Adipocyte (in vitro differentiated cells): Measurements from ENCODE around the gene PODXL.

ENCODE experiments used
- DNase-seq: peaks from one replicate; pipeline ENCODE4 v3.0.0-alpha.2; 2015; ENCODE audit warnings: low read depth
- H3K27me3 ChIP-seq: replicated peaks from 2 replicates; pipeline ENCODE4 v1.7.0; 2013; ENCODE audit warnings: mild to moderate bottlenecking, low read length, moderate library complexity; ENCODE audit not compliant: control insufficient read depth, insufficient read depth
- H3K36me3 ChIP-seq: 2 replicates; pipeline ENCODE4 v1.7.0; 2013; ENCODE audit warnings: low read length, mild to moderate bottlenecking, moderate library complexity; ENCODE audit not compliant: control insufficient read depth, insufficient read depth, severe bottlenecking
- H3K4me1 ChIP-seq: 2 replicates; pipeline ENCODE4 v1.7.0; 2013; ENCODE audit warnings: mild to moderate bottlenecking, low read length, moderate library complexity; ENCODE audit not compliant: control insufficient read depth, insufficient read depth
- H3K4me3 ChIP-seq: 2 replicates; pipeline ENCODE4 v1.7.0; 2013; ENCODE audit warnings: mild to moderate bottlenecking, low read length, moderate library complexity
- H3K9ac ChIP-seq: 2 replicates; pipeline ENCODE4 v1.7.0; 2013; ENCODE audit warnings: mild to moderate bottlenecking, low read length, moderate library complexity
- H3K9me3 ChIP-seq: 2 replicates; pipeline ENCODE4 v1.7.0; 2013; ENCODE audit warnings: mild to moderate bottlenecking, low read length, moderate library complexity; ENCODE audit not compliant: control insufficient read depth

PODXL gene

DNA sequence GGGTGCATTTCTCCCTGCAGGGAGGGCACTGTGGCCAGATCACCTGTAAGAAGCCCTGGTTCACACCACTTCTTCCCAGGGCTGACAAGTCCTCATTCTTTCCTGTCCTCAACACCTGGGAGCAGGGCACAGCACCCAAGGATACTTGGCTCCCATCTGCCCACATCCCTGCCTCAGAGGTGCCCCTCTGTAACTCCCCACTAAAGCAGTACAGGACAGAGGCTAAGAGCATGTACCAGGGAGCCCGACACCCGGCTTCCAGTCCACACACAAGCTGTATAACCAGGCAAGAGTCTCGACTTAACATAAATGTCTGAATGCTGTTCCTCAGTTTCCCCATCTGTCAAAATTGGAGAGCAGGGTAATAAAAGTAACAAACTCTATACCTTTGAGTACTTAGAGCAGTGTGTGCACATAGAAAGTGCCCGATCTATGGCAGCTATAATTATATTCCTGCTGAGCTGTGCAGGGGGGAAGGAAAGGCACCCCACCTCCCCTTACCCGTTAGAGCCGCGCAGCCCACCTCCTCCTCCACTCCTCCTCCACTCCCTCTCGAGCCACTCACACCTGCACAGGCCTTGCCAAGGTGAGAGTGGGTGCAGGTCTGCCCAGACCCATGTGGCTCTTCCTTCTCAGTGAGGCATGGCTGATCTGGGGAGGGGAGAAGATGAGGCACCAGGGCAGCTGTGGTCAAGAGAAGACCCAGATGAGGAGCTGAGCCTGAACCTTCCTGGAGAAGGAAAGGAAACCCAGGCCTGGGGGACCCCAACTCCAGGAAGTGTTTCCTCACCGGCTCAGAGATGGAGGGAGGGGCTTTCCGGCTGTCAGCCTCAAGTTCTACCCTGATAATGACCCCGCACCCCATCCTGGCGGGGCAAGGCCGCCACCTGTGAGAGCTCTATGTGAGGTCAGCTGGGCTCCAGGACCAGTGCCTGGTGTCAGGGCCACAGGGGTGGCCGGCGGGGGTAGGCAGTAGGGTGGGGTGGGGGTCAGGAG is 22.6 kb downstream of the PODXL start:
- DNase-seq = no peak
- no peak overlapping the region for H3K9ac ChIP-seq
- peaks cover 14% of the 10 kb centered on the region for H3K4me1 ChIP-seq
- no peak overlapping the region for H3K4me3 ChIP-seq
- no peaks in the 10 kb centered on the region for H3K27me3 ChIP-seq
- H3K36me3 ChIP-seq = no peaks in the 10 kb centered on the region
- H3K9me3 ChIP-seq = no peaks in the 10 kb centered on the region

DNA sequence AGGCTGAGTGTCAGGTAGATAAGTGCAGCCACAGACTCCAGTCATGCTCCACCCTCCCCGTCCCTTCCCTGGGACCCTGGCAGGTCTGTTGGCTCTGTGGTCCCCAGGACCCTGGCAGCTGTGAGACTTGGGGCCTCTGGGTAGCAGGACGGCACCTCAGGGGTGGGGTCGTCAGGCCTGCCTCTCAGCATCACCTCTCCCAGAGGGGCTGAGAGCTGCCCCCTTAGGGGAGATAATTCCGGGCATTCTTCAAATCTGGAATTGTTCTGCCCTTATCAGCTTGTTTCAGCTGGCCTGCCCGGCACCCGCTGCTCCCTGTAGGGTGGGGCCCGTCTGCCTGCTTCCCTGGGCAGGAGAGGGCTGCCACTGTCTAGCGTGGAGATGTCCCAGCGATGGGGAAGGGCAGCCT is 23.3 kb downstream of the PODXL start:
- H3K4me1 ChIP-seq = peaks cover 7% of the 10 kb centered on the region
- no peaks in the 10 kb centered on the region for H3K36me3 ChIP-seq
- no peak overlapping the region for H3K4me3 ChIP-seq
- H3K9me3 ChIP-seq = no peaks in the 10 kb centered on the region
- no peaks in the 10 kb centered on the region for H3K27me3 ChIP-seq
- no peak for DNase-seq
- no peak overlapping the region for H3K9ac ChIP-seq

GRCh38 chr7:131532570-131533091 is 23.8 kb downstream of the PODXL start:
- no peaks in the 10 kb centered on the region for H3K27me3 ChIP-seq
- no peaks in the 10 kb centered on the region for H3K9me3 ChIP-seq
- no peaks in the 10 kb centered on the region for H3K36me3 ChIP-seq
- peaks cover 2% of the 10 kb centered on the region for H3K4me1 ChIP-seq
- DNase-seq = no peak
- H3K9ac ChIP-seq = no peak overlapping the region
- H3K4me3 ChIP-seq = no peak overlapping the region

DNA sequence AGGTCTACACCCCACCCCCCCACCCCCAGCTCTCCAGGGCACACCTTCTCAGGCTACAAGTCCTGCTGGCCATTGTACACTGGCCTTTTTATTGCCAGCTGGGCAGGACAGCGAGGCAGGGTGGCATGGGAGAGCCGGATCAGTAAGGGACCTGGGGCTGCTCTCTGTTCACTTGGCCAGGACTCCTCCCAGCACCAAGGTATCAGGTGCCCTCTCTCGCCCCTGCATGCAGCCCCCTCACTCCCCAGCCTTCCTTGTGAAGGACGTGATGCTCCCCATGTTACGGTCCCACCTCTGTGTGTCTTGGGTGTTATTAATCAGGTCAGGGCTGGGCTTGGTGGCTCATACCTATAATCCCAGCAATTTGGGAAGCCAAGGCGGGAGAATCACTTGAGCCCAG is 26.3 kb downstream of the PODXL start:
- no peaks in the 10 kb centered on the region for H3K9me3 ChIP-seq
- no peaks in the 10 kb centered on the region for H3K4me1 ChIP-seq
- DNase-seq = no peak
- no peak overlapping the region for H3K9ac ChIP-seq
- no peaks in the 10 kb centered on the region for H3K27me3 ChIP-seq
- no peak overlapping the region for H3K4me3 ChIP-seq
- no peaks in the 10 kb centered on the region for H3K36me3 ChIP-seq

DNA sequence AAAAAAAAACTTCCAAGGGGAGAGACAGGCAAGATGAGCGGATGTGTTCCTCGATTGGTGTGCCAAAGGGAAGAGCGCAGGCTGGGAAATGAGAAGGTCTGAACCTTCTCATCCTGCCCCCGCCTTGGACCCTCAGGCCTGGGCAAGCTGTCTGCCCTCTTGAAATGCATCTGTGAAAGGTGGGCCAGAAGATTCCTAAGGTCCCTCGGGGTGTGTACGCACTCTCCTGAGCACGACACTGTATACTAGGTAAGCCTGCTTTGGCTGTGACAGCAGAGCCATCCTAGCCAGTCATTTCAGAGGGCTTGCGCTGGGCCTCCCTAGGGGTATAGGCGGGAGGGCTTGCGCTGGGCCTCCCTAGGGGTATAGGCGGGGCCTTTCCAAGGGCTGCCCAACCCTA is 26.8 kb downstream of the PODXL start:
- Histone ChIP-seq H3K36me3 (no peaks in the 10 kb centered on the region), H3K9me3 (no peaks in the 10 kb centered on the region), H3K4me3 (no peak overlapping the region), H3K9ac (no peak overlapping the region), H3K27me3 (no peaks in the 10 kb centered on the region), H3K4me1 (no peaks in the 10 kb centered on the region)
- no peak for DNase-seq

GRCh38 chr7:131529179-131529578 is 27.2 kb downstream of the PODXL start:
- Histone ChIP-seq H3K36me3 (no peaks in the 10 kb centered on the region), H3K9me3 (no peaks in the 10 kb centered on the region), H3K4me1 (no peaks in the 10 kb centered on the region), H3K27me3 (no peaks in the 10 kb centered on the region), H3K9ac (no peak overlapping the region), H3K4me3 (no peak overlapping the region)
- DNase-seq = no peak

- Histone ChIP-seq H3K27me3 (no peaks in the 10 kb centered on the region), H3K36me3 (no peaks in the 10 kb centered on the region), H3K9me3 (no peaks in the 10 kb centered on the region), H3K9ac (no peak overlapping the region), H3K4me1 (no peaks in the 10 kb centered on the region), H3K4me3 (no peak overlapping the region)
- no peak for DNase-seq
Measured at GRCh38 chr7:131527456-131527855, 29.0 kb downstream of the PODXL start.

DNA sequence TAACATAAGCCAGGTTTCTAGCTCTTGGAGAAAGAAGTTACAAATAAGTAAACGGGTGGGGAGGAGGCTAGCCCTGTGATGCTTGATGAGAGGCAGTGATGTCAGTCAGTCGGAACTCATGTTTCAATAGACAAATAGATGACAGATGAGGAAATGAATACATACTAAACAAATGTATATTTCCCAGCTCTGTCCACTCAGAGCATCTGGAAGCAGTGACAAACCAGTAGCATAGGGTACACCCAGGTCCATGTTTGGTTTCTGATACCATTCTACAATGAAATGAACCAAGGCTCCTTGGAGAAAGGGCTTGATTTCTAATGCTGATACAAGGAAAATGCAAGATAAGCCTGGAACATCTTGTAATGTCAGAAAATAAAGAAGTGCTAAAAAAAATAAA is 30.6 kb downstream of the PODXL start:
- no peak overlapping the region for H3K9ac ChIP-seq
- H3K4me3 ChIP-seq = no peak overlapping the region
- no peaks in the 10 kb centered on the region for H3K9me3 ChIP-seq
- no peaks in the 10 kb centered on the region for H3K4me1 ChIP-seq
- H3K27me3 ChIP-seq = no peaks in the 10 kb centered on the region
- DNase-seq = no peak
- no peaks in the 10 kb centered on the region for H3K36me3 ChIP-seq

DNA sequence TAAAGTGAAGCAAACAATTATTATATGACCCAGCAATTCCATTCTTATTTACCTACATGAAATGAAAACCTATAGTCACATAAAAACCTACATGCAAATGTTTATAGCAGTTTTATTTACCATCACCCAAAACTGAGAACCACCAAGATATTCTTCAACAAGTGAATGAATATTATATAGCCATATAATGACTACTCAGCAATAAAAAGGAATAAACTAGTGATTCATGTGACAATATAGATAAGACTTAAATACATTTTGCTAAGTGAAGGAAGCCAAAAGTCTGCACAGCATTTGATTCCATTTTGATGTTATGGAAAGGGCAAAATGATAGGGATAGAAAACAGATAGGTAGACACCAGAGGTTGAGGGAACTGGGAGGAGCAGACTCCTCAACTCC is 31.7 kb downstream of the PODXL start:
- DNase-seq = no peak
- Histone ChIP-seq H3K4me3 (no peak overlapping the region), H3K36me3 (no peaks in the 10 kb centered on the region), H3K9me3 (no peaks in the 10 kb centered on the region), H3K9ac (no peak overlapping the region), H3K27me3 (no peaks in the 10 kb centered on the region), H3K4me1 (no peaks in the 10 kb centered on the region)

DNA sequence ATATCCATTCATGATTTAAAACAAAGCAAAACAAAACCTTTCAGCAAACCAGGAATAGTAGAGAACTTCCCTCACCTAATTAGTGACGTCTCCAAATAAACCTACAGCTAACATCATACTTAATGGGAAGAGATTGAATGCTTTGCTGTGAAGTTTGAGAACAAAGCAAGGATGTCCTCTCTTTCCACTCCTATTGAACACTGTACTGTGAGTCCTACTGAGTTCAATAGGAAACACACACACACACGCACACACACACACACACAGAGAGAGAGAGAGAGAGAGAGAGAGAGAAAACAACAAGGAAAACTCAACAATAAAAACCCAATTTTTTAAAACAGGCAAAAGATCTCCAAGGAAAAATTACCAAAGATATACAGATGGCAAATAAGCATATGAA is 32.3 kb downstream of the PODXL start:
- H3K36me3 ChIP-seq = no peaks in the 10 kb centered on the region

DNA sequence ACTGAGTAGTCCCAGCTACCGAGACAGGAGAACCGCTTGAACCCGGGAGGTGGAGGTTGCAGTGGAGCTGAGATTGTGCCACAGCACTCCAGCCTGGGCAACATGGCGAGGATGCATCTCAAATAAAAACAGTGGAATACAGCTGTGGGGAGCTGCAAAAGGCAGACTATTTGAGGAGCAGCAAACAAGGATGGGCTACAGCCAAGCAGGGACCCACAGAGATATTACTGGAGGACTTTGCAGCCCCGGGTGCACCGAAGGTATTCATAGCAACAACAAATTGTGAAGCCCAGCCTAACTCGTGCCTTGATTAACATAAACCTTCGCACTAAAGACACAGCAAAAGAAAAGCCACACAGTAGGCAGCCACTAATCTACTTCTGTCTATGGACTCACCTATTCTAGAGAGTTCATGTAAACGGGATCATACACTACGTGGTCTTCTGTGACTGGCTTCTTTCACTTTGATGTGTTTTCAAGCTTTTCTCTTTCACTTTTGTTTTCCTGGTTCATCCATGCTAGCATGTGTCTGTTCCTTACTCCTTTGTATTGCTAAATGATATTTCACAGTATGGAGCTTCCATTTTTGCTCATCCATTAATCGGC is 34.0 kb downstream of the PODXL start:
- Histone ChIP-seq H3K9ac (peak overlapping the region; percentile 21), H3K4me3 (peak overlapping the region; percentile 67), H3K9me3 (no peaks in the 10 kb centered on the region), H3K36me3 (no peaks in the 10 kb centered on the region), H3K4me1 (no peaks in the 10 kb centered on the region), H3K27me3 (no peaks in the 10 kb centered on the region)
- no peak for DNase-seq

More for the DNA sequence above, 32.3 kb downstream of the PODXL start:
- H3K9me3 ChIP-seq = no peaks in the 10 kb centered on the region
- no peaks in the 10 kb centered on the region for H3K4me1 ChIP-seq
- no peaks in the 10 kb centered on the region for H3K27me3 ChIP-seq
- H3K9ac ChIP-seq = no peak overlapping the region
- DNase-seq = no peak
- no peak overlapping the region for H3K4me3 ChIP-seq
